HEK293T (cell line): ENCODE measurements around the gene GRIA3.

Source experiments
- CTCF ChIA-PET: fragments of 350-600 bp; formaldehyde crosslinking; extraction: SDS; loops from one replicate; lab custom pipeline; 2021; ENCODE audit warnings: antibody characterized with exemption, inconsistent platforms; lab: Yijun Ruan, JAX
- POLR2A ChIA-PET: fragments of 350-600 bp; formaldehyde crosslinking; extraction: SDS; loops from one replicate; lab custom pipeline; 2020; ENCODE audit warnings: antibody characterized with exemption, inconsistent platforms; lab: Yijun Ruan, JAX
- DNase-seq: peaks from one replicate; pipeline ENCODE4 v3.0.0; 2012; ENCODE audit warnings: mixed read lengths; ENCODE audit errors: extremely low spot score
- ARNT ChIP-seq: fragments of 450-650 bp; IDR thresholded peaks from 2 replicates; pipeline ENCODE4 v1.6.1; 2017; ENCODE audit warnings: mild to moderate bottlenecking
- BHLHE40 ChIP-seq: fragments of 450-650 bp; IDR thresholded peaks from 2 replicates; pipeline ENCODE4 v1.6.1; 2016; ENCODE audit warnings: mild to moderate bottlenecking, moderate library complexity, borderline replicate concordance
- CTBP1 ChIP-seq: fragments of 450-650 bp; IDR thresholded peaks from 2 replicates; pipeline ENCODE4 v1.6.1; 2016; ENCODE audit warnings: borderline replicate concordance
- ELF4 ChIP-seq: fragments of 450-650 bp; IDR thresholded peaks from 2 replicates; pipeline ENCODE4 v1.6.1; 2017; ENCODE audit warnings: antibody characterized with exemption
- FOXA1 ChIP-seq: fragments of 450-650 bp; IDR thresholded peaks from 2 replicates; pipeline ENCODE4 v1.6.1; 2016; ENCODE audit warnings: mild to moderate bottlenecking
- FOXK2 ChIP-seq: fragments of 450-650 bp; IDR thresholded peaks from 2 replicates; pipeline ENCODE4 v1.6.1; 2016; ENCODE audit warnings: mild to moderate bottlenecking
- FOXM1 ChIP-seq: fragments of 450-650 bp; IDR thresholded peaks from 2 replicates; pipeline ENCODE4 v1.6.1; 2017; ENCODE audit warnings: mild to moderate bottlenecking, borderline replicate concordance
- HDGF ChIP-seq: fragments of 450-650 bp; IDR thresholded peaks from 2 replicates; pipeline ENCODE4 v1.6.1; 2017; ENCODE audit warnings: antibody characterized with exemption, borderline replicate concordance
- L3MBTL2 ChIP-seq: fragments of 450-650 bp; conservative IDR thresholded peaks from 2 replicates; pipeline ENCODE4 v1.6.1; 2016; ENCODE audit warnings: mild to moderate bottlenecking
- LEF1 ChIP-seq: fragments of 450-650 bp; IDR thresholded peaks from 2 replicates; pipeline ENCODE4 v1.6.1; 2017; ENCODE audit warnings: mild to moderate bottlenecking, borderline replicate concordance
- NFRKB ChIP-seq: fragments of 450-650 bp; IDR thresholded peaks from 2 replicates; pipeline ENCODE4 v1.6.1; 2016; ENCODE audit warnings: mild to moderate bottlenecking, moderate library complexity
- SP1 ChIP-seq: fragments of 450-650 bp; IDR thresholded peaks from 2 replicates; pipeline ENCODE4 v1.6.1; 2017
- SUZ12 ChIP-seq: fragments of 450-650 bp; IDR thresholded peaks from 2 replicates; pipeline ENCODE4 v1.6.1; 2016; ENCODE audit warnings: mild to moderate bottlenecking
- TARDBP ChIP-seq: fragments of 450-650 bp; IDR thresholded peaks from 2 replicates; pipeline ENCODE4 v1.6.1; 2016
- ZNF384 ChIP-seq: fragments of 450-650 bp; IDR thresholded peaks from 2 replicates; pipeline ENCODE4 v1.6.1; 2016
- TF ChIP-seq, protein P1 (sequence below): fragments of 450-650 bp; IDR thresholded peaks from 2 replicates; pipeline ENCODE4 v1.6.1; 2016

Gene GRIA3

DNA sequence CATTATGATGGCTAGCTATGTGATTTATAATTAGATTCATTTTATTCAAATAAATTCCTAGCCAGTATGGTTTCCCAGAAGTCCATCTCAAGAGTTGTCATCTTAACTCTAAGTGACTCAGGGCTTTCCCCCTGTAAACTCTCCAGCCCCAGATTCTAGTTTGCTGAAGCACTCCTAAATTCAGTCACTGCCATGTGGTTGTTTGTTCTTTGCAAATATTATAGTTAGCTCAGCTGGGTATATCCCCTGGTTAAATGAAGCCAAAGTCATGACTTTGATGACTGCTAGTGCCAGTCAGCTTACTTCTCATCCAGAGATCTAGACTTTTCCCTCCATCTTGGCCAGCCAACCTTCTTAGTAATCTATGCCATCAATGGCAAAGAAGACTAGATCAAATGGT lies 126.0 kb downstream of the GRIA3 start:
- POLR2A ChIA-PET = no interaction called here
- DNase-seq = no peak
- CTCF ChIA-PET = no interaction called here
- no peak for TF ChIP-seq SP1
- no peak for TF ChIP-seq CTBP1
- TF ChIP-seq TARDBP = no peak
- TF ChIP-seq LEF1 = no peak
- TF ChIP-seq ZNF384 = no peak
- TF ChIP-seq, protein P1, sequence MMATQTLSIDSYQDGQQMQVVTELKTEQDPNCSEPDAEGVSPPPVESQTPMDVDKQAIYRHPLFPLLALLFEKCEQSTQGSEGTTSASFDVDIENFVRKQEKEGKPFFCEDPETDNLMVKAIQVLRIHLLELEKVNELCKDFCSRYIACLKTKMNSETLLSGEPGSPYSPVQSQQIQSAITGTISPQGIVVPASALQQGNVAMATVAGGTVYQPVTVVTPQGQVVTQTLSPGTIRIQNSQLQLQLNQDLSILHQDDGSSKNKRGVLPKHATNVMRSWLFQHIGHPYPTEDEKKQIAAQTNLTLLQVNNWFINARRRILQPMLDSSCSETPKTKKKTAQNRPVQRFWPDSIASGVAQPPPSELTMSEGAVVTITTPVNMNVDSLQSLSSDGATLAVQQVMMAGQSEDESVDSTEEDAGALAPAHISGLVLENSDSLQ = no peak
- TF ChIP-seq L3MBTL2 = no peak
- TF ChIP-seq ARNT = no peak

DNA sequence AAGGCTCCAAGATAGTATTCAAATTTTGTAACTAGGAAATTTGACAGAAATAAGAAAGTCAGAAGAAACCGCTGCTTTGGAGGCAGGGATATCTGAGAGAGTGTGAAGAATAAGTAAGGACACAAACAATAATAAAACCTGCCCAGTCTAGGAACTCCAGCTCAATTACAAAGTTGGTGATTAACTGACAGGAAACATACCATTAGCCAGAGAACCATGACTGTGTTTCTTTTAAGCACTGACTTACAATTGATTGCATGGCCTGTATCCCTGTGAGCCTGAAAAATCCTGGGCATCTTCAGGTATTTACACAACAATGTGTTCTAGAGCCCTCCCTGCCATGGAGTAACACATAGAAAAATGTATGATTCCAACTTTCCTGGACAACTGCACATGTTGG lies 127.4 kb downstream of the GRIA3 start:
- POLR2A ChIA-PET = no interaction called here
- CTCF ChIA-PET = no interaction called here
- no peak for DNase-seq
- TF ChIP-seq FOXA1 (no peak), TARDBP (no peak), NFRKB (no peak)

- CTCF ChIA-PET = no interaction called here
- TF ChIP-seq BHLHE40 (no peak), ZNF384 (no peak), FOXM1 (no peak), FOXA1 (no peak), CTBP1 (no peak), FOXK2 (no peak), HDGF (no peak), LEF1 (no peak), SUZ12 (no peak)
- DNase-seq = no peak
- POLR2A ChIA-PET = no interaction called here
These were observed 129.4 kb downstream of the GRIA3 start for GRCh38 chrX:123313486-123313885.

- POLR2A ChIA-PET = no interaction called here
- no peak for TF ChIP-seq ZNF384
- no peak for TF ChIP-seq LEF1
- TF ChIP-seq SUZ12 = no peak
- TF ChIP-seq FOXA1 = no peak
- no peak for TF ChIP-seq L3MBTL2
- TF ChIP-seq BHLHE40 = no peak
- TF ChIP-seq SP1 = no peak
- TF ChIP-seq FOXM1 = no peak
- TF ChIP-seq NFRKB = no peak
- TF ChIP-seq, protein P1 = no peak
- TF ChIP-seq FOXK2 = no peak
- TF ChIP-seq HDGF = no peak
- no peak for TF ChIP-seq ARNT
- no peak for TF ChIP-seq ELF4
- no peak for TF ChIP-seq CTBP1
- TF ChIP-seq TARDBP = no peak
- DNase-seq = no peak
- CTCF ChIA-PET = no interaction called here
These were observed 136.5 kb downstream of the GRIA3 start for GRCh38 chrX:123320622-123321021.

- no peak for TF ChIP-seq NFRKB
- TF ChIP-seq, protein P1 = no peak
- no peak for TF ChIP-seq TARDBP
- ChIA-PET POLR2A (no interaction called here), CTCF (no interaction called here)
- no peak for DNase-seq
These were observed 138.5 kb downstream of the GRIA3 start for GRCh38 chrX:123322536-123322935.

GRCh38 chrX:123324625-123325024 lies 140.5 kb downstream of the GRIA3 start:
- POLR2A ChIA-PET = no interaction called here
- CTCF ChIA-PET = no interaction called here
- TF ChIP-seq HDGF (no peak), L3MBTL2 (no peak), NFRKB (no peak), ARNT (no peak), FOXA1 (no peak), FOXK2 (no peak), TARDBP (no peak), CTBP1 (no peak), FOXM1 (no peak), ZNF384 (no peak), ELF4 (no peak), BHLHE40 (no peak), SUZ12 (no peak), SP1 (no peak), LEF1 (no peak)
- TF ChIP-seq, protein P1 = no peak
- no peak for DNase-seq
